Prostate gland (tissue), 2 donors: Measurements from ENCODE around the gene MSX2. TPM values are rescaled to one million over a fixed set of nuclear protein-coding genes. Genes with fewer than 3 reads are reported as not detected.

Experiments
- DNase-seq: peaks from one replicate; pipeline ENCODE4 v3.0.0-alpha.2; 2019; ENCODE audit warnings: low spot score
- H3K27ac ChIP-seq, 2 donors: fragments of 200-600 bp; sonication (generic); 2 replicates each; pipeline ENCODE4 v1.5.1; 2017 to 2019
- H3K27me3 ChIP-seq: fragments of 200-600 bp; sonication (generic); replicated peaks from 2 replicates; pipeline ENCODE4 v1.5.1; 2019; ENCODE audit not compliant: insufficient read depth
- H3K36me3 ChIP-seq, 2 donors: fragments of 200-600 bp; sonication (generic); 1 replicate in 1 of 2; 2 replicates in 1 of 2; pipeline versions ENCODE4 v1.5.1 to v1.8.1; 2017 to 2019
- H3K4me1 ChIP-seq: fragments of 200-600 bp; sonication (generic); replicated peaks from 2 replicates; pipeline ENCODE4 v1.5.1; 2019
- H3K4me3 ChIP-seq, 2 donors: fragments of 200-600 bp; sonication (generic); 2 replicates each; pipeline ENCODE4 v1.5.1; 2017 to 2019
- H3K9me3 ChIP-seq: fragments of 200-600 bp; sonication (generic); 2 replicates; pipeline ENCODE4 v1.5.1; 2017
- CTCF ChIP-seq, 4 experiments: fragments of 200-600 bp in 2 of 4; fragments of 450-650 bp in 2 of 4; sonication (generic) in 2 of 4; IDR thresholded peaks; 1 replicate in 3 of 4; 2 replicates in 1 of 4; pipeline ENCODE4 v1.5.1; 2016 to 2019; ENCODE audit warnings: antibody characterized with exemption in 4 of 4, mild to moderate bottlenecking in 2 of 4, moderate library complexity in 2 of 4
- POLR2A ChIP-seq: fragments of 450-650 bp; IDR thresholded peaks from one replicate; pipeline ENCODE4 v1.6.1; 2016; ENCODE audit warnings: antibody characterized with exemption, mild to moderate bottlenecking
- POLR2AphosphoS5 ChIP-seq: sonication (generic); formaldehyde crosslinking; IDR thresholded peaks from one replicate; pipeline ENCODE4 v1.6.1; 2017; ENCODE audit warnings: antibody characterized with exemption
- WGBS: methylation state at CpG from one replicate; pipeline ENCODE4 v1.1.5; 2018; 5-methylcytosine and 5-hydroxymethylcytosine counted together
- intact Hi-C: fragments of 100-400 bp; cut with DNase I; formaldehyde crosslinking; loops from one replicate; pipeline ENCODE4 v1.14.2; 2022
- total RNA-seq, 2 donors: library from RNA; depleted of rRNA; stranded (reverse); fragments of >200 nt; gene quantifications; one replicate each; pipeline ENCODE4 v1.1.0, GENCODE V29; 2016

The MSX2 gene
- total RNA-seq, 2 donors from 2014 or later, result 7.1 to 36.4 TPM

- H3K27me3 ChIP-seq, result peaks cover 7% of the 10 kb centered on the region
- 2% methylated on average over 20 of the region's 20 CpGs for WGBS
- intact Hi-C loops, result loop anchor here (5.0 kb wide), 1 partner anchor 152 kb away; no protein-coding TSS in a partner anchor
- H3K36me3 ChIP-seq, result no peaks in the 10 kb centered on the region
- DNase-seq, result no peak
- TF ChIP-seq POLR2AphosphoS5 (no peak), POLR2A (no peak), CTCF (IDR thresholded peaks at IDR 0.05) (no peak)
- H3K4me3 ChIP-seq, result peak overlapping the region; percentile 55 to 59
- no peaks in the 10 kb centered on the region for H3K9me3 ChIP-seq
- no peaks in the 10 kb centered on the region for H3K4me1 ChIP-seq
- peak overlapping the region in 1 of 2 donors; percentile 70 for H3K27ac ChIP-seq
Observed at GRCh38 chr5:174723979-174724483, 351 bp upstream of the MSX2 start.

- WGBS, result 13% methylated on average over 25 of the region's 30 CpGs
- intact Hi-C loops, result no loop called here
Observed at GRCh38 chr5:174725261-174725990, 1.0 kb downstream of the MSX2 start.

GRCh38 chr5:174725991-174726601, 1.7 kb downstream of the MSX2 start:
- intact Hi-C loops, result no loop called here
- 81% methylated on average over 11 of the region's 11 CpGs for WGBS
- peaks cover 7% of the 10 kb centered on the region for H3K27me3 ChIP-seq

More at GRCh38 chr5:174725261-174725990, 1.0 kb downstream of the MSX2 start:
- Histone ChIP-seq H3K4me1 (no peaks in the 10 kb centered on the region), H3K9me3 (no peaks in the 10 kb centered on the region), H3K4me3 (peak overlapping the region; percentile 55 to 59), H3K36me3 (no peaks in the 10 kb centered on the region), H3K27ac (peak overlapping the region in 1 of 2 donors; percentile 70), H3K27me3 (peaks cover 7% of the 10 kb centered on the region)
- TF ChIP-seq POLR2AphosphoS5 (no peak), POLR2A (no peak), CTCF (IDR thresholded peaks at IDR 0.05) (no peak)
- DNase-seq, result no peak

GRCh38 chr5:174726916-174727793, 2.8 kb downstream of the MSX2 start:
- Histone ChIP-seq H3K27me3 (peaks cover under 1% of the 10 kb centered on the region), H3K27ac (no peak overlapping the region), H3K36me3 (no peaks in the 10 kb centered on the region)

More at GRCh38 chr5:174725991-174726601, 1.7 kb downstream of the MSX2 start:
- Histone ChIP-seq H3K27ac (no peak overlapping the region), H3K4me1 (no peaks in the 10 kb centered on the region), H3K36me3 (no peaks in the 10 kb centered on the region), H3K9me3 (no peaks in the 10 kb centered on the region), H3K4me3 (no peak overlapping the region)
- no peak for DNase-seq
- TF ChIP-seq POLR2AphosphoS5 (no peak), POLR2A (no peak), CTCF (IDR thresholded peaks at IDR 0.05) (no peak)

More at GRCh38 chr5:174726916-174727793, 2.8 kb downstream of the MSX2 start:
- H3K9me3 ChIP-seq, result no peaks in the 10 kb centered on the region
- H3K4me1 ChIP-seq, result no peaks in the 10 kb centered on the region
- DNase-seq, result no peak
- no peak for TF ChIP-seq CTCF (IDR thresholded peaks at IDR 0.05)
- no peak for TF ChIP-seq POLR2AphosphoS5
- TF ChIP-seq POLR2A, result no peak
- H3K4me3 ChIP-seq, result no peak overlapping the region
- 79% methylated on average over 21 of the region's 21 CpGs for WGBS
- intact Hi-C loops, result no loop called here
